ENCODE measurements around the gene YTHDF2.
"Not testable (repeated sequence)": the region's sequence is repeated elsewhere in the genome, so short reads cannot be mapped to it uniquely, and the experiment has no call there.

Gene YTHDF2

GRCh38 chr1:28736450-28737306 lies at the start of gene YTHDF2:
YTHDF2 (plus strand) TSS chr1:28736940; CDS start chr1:28737121, 181 bp downstream.
- peak within 1 kb of the TSS; percentile 98 for H3K27ac Mint-ChIP-seq
- no peaks in the 10 kb centered on the region for H3K9me3 Mint-ChIP-seq
- peaks cover 33% of the 10 kb centered on the region for H3K4me1 Mint-ChIP-seq
- peaks cover 9% of the 10 kb centered on the region for H3K36me3 Mint-ChIP-seq
- peak within 1 kb of the TSS; percentile 99 for H3K4me3 Mint-ChIP-seq
- no peaks in the 10 kb centered on the region for H3K27me3 Mint-ChIP-seq

DNA sequence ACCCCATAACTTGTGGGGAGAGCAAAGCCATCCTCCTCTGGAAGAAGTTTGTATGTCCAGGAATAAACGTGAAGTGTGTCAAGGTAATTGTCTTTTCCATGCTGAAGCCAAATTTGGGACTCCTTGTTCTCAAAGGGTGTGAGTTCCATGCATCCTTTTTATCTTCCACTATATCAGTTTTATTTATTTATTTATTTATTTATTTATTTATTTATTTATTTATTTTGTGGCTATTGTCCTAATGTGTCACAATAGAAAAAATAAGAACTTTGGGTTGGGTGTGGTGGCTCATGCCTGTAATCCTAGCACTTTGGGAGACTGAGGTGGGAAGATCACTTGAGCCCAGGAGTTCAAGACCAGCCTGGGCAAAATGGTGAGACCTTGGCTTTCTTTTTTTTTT lies 45.1 kb upstream of the YTHDF2 start:
- H3K27ac Mint-ChIP-seq, H3K4me1 Mint-ChIP-seq, H3K4me3 Mint-ChIP-seq, H3K9me3 Mint-ChIP-seq, H3K27me3 Mint-ChIP-seq: not testable (repeated sequence)
- H3K36me3 Mint-ChIP-seq, result peaks cover 10% of the 10 kb centered on the region

- H3K4me1 Mint-ChIP-seq, result no peaks in the 10 kb centered on the region
- H3K36me3 Mint-ChIP-seq, result peaks cover 11% of the 10 kb centered on the region
- H3K27ac Mint-ChIP-seq, result no peak overlapping the region
- no peak overlapping the region for H3K4me3 Mint-ChIP-seq
- no peaks in the 10 kb centered on the region for H3K27me3 Mint-ChIP-seq
- H3K9me3 Mint-ChIP-seq, result no peaks in the 10 kb centered on the region
Measured at GRCh38 chr1:28703629-28704028, 33.1 kb upstream of the YTHDF2 start.

- H3K27ac Mint-ChIP-seq, result no peak overlapping the region
- no peaks in the 10 kb centered on the region for H3K27me3 Mint-ChIP-seq
- H3K4me3 Mint-ChIP-seq, result no peak overlapping the region
- H3K36me3 Mint-ChIP-seq, result peaks cover 5% of the 10 kb centered on the region
- no peaks in the 10 kb centered on the region for H3K4me1 Mint-ChIP-seq
- no peaks in the 10 kb centered on the region for H3K9me3 Mint-ChIP-seq
Measured at GRCh38 chr1:28716336-28716735, 20.4 kb upstream of the YTHDF2 start.

GRCh38 chr1:28718166-28718565 lies 18.6 kb upstream of the YTHDF2 start:
- no peaks in the 10 kb centered on the region for H3K9me3 Mint-ChIP-seq
- no peak overlapping the region for H3K27ac Mint-ChIP-seq
- no peaks in the 10 kb centered on the region for H3K27me3 Mint-ChIP-seq

GRCh38 chr1:28718586-28719331 lies 18.0 kb upstream of the YTHDF2 start:
- Mint-ChIP-seq H3K27me3 (no peaks in the 10 kb centered on the region), H3K4me1 (no peaks in the 10 kb centered on the region), H3K9me3 (no peaks in the 10 kb centered on the region), H3K36me3 (peaks cover 3% of the 10 kb centered on the region), H3K4me3 (no peak overlapping the region), H3K27ac (peak overlapping the region; percentile 41)

More at GRCh38 chr1:28718166-28718565, 18.6 kb upstream of the YTHDF2 start:
- Mint-ChIP-seq H3K4me1 (no peaks in the 10 kb centered on the region), H3K4me3 (no peak overlapping the region), H3K36me3 (peaks cover 3% of the 10 kb centered on the region)

DNA sequence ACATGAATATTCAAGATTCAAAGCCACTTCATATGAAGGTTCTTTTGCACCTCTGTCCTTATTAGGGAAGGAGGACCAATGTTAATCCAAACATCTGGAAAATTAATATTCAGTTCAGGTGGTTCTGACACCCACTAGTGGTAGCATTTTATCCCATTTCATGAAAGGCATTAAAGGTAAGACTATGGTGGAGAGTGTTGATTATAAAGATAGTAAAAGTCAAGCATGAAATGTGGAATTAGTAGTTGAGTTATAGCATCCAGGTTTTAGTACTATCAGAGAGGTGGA lies 17.5 kb upstream of the YTHDF2 start:
- H3K4me1 Mint-ChIP-seq, result no peaks in the 10 kb centered on the region
- no peaks in the 10 kb centered on the region for H3K9me3 Mint-ChIP-seq
- H3K27me3 Mint-ChIP-seq, result no peaks in the 10 kb centered on the region
- peaks cover 3% of the 10 kb centered on the region for H3K36me3 Mint-ChIP-seq
- peak overlapping the region; percentile 30 for H3K27ac Mint-ChIP-seq
- no peak overlapping the region for H3K4me3 Mint-ChIP-seq

DNA sequence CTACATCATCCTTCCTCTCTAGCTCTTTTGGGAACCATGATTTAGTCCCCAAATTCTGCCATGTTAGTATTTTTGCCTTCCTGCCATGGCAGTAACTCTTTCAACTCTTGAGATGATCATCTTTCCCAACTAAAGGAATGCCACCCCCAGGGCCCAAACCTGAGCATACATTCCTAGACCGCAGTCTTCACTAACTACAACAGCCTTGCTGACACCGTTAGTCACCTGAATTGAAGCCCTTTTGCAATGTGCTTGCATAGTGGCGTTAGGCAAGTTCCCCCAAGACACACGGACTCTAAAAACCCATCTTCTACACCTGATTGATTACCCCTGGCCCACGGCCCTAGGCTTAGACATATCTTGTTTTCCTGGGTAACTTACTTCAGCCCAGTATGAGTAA lies 16.4 kb upstream of the YTHDF2 start:
- Mint-ChIP-seq H3K4me3 (no peak overlapping the region), H3K27me3 (no peaks in the 10 kb centered on the region), H3K9me3 (no peaks in the 10 kb centered on the region), H3K4me1 (no peaks in the 10 kb centered on the region), H3K27ac (peak overlapping the region; percentile 70), H3K36me3 (no peaks in the 10 kb centered on the region)

DNA sequence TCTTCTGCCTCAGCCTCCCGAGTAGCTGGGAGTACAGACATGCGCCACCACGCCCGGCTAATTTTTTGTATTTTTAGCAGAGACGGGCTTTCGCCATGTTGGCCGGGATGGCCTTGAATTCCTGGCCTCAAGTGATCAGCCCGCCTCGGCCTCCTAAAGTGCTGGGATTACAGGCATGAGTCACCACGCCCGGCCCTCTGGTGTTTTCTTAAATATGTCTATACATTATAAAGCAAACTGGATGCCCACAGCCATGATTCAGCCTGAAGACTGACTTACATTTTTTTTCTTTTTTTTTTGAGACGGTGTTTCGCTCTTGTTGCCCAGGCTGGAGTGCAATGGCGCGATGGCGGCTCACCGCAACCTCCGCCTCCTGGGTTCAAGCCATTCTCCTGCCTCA lies 14.8 kb upstream of the YTHDF2 start:
- not testable (repeated sequence) for H3K27me3 Mint-ChIP-seq, H3K4me3 Mint-ChIP-seq, H3K4me1 Mint-ChIP-seq, H3K27ac Mint-ChIP-seq, H3K9me3 Mint-ChIP-seq, H3K36me3 Mint-ChIP-seq

DNA sequence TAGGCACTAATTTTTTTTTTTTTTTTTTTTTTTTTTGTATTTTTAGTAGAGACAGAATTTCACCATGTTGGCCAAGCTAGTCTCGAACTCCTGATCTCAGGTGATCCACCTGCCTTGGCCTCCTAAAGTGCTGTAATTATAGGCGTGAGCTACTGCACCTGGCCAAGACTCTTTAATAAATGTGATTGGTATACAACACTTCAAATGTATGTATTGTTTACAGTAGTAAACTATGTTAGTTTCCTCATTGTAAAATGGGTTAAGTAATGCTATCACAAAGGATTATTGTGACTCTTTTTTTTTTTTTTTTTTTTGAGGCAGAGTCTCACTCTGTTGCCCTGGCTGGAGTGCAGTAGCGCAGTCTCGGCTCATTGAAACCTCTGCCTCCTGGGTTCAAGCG lies 11.4 kb upstream of the YTHDF2 start:
- not testable (repeated sequence) for H3K4me1 Mint-ChIP-seq, H3K27ac Mint-ChIP-seq, H3K36me3 Mint-ChIP-seq, H3K9me3 Mint-ChIP-seq, H3K4me3 Mint-ChIP-seq, H3K27me3 Mint-ChIP-seq

- H3K36me3 Mint-ChIP-seq, result peaks cover 9% of the 10 kb centered on the region
- H3K4me3 Mint-ChIP-seq, result peak overlapping the region; percentile 99
- peaks cover 28% of the 10 kb centered on the region for H3K4me1 Mint-ChIP-seq
- no peaks in the 10 kb centered on the region for H3K9me3 Mint-ChIP-seq
- H3K27me3 Mint-ChIP-seq, result no peaks in the 10 kb centered on the region
- H3K27ac Mint-ChIP-seq, result peak overlapping the region; percentile 95
Measured at GRCh38 chr1:28735961-28736449, 735 bp upstream of the YTHDF2 start.

- Mint-ChIP-seq H3K27ac (peak overlapping the region; percentile 98), H3K4me1 (peaks cover 40% of the 10 kb centered on the region), H3K36me3 (peaks cover 9% of the 10 kb centered on the region), H3K27me3 (no peaks in the 10 kb centered on the region), H3K9me3 (no peaks in the 10 kb centered on the region), H3K4me3 (peak overlapping the region; percentile 99)
Measured at GRCh38 chr1:28737307-28738132, 780 bp downstream of the YTHDF2 start.

DNA sequence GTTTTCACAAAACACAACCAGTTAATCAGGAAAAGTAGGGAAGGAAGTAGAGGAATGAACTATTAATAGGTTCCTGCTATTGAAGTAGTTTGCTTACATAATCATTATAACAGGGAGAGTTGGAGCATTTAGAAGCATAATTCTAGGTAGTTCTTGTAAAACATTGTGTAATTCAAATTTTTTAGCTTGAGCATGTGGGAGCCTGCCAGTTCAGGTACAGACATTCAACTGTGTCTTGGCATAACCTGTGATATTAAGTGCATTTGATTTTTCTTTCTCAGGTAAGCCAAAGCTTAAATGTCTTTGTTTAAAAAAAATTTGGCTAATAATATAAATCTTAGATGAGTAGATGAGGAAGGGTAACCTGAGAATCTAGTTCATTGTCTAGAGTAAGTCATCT lies 3.4 kb downstream of the YTHDF2 start:
- H3K4me3 Mint-ChIP-seq, result peak overlapping the region; percentile 81
- no peaks in the 10 kb centered on the region for H3K9me3 Mint-ChIP-seq
- peaks cover 21% of the 10 kb centered on the region for H3K36me3 Mint-ChIP-seq
- peaks cover 63% of the 10 kb centered on the region for H3K4me1 Mint-ChIP-seq
- H3K27ac Mint-ChIP-seq, result peak overlapping the region; percentile 85
- no peaks in the 10 kb centered on the region for H3K27me3 Mint-ChIP-seq

GRCh38 chr1:28744184-28744583 lies 7.4 kb downstream of the YTHDF2 start:
- peaks cover 24% of the 10 kb centered on the region for H3K36me3 Mint-ChIP-seq
- H3K4me1 Mint-ChIP-seq, result peaks cover 69% of the 10 kb centered on the region
- peak overlapping the region; percentile 63 for H3K27ac Mint-ChIP-seq
- H3K4me3 Mint-ChIP-seq, result peak overlapping the region; percentile 77
- H3K9me3 Mint-ChIP-seq, result no peaks in the 10 kb centered on the region
- H3K27me3 Mint-ChIP-seq, result no peaks in the 10 kb centered on the region

GRCh38 chr1:28745653-28746173 lies 9.0 kb downstream of the YTHDF2 start:
- H3K27me3 Mint-ChIP-seq, result no peaks in the 10 kb centered on the region
- peaks cover 72% of the 10 kb centered on the region for H3K4me1 Mint-ChIP-seq
- no peak overlapping the region for H3K27ac Mint-ChIP-seq
- no peaks in the 10 kb centered on the region for H3K9me3 Mint-ChIP-seq
- H3K4me3 Mint-ChIP-seq, result peak overlapping the region; percentile 61
- H3K36me3 Mint-ChIP-seq, result peaks cover 20% of the 10 kb centered on the region

Data from activated naive CD4-positive, alpha-beta T cell treated with anti-CD3 and anti-CD28 coated beads, Interleukin-2, amount 50 U/mL, for 24 hours (primary cell).